Smooth muscle cell (in vitro differentiated cells): ENCODE results near the gene PTPRT. TPM values are rescaled to one million over a fixed set of nuclear protein-coding genes. Genes with fewer than 3 reads are reported as not detected.

Source experiments
- DNase-seq: peaks from one replicate; lab custom pipeline; 2025; ENCODE audit not compliant: unreplicated experiment; lab: John Stamatoyannopoulos, UW
- H2AFZ ChIP-seq: fragments of 200-600 bp; sonication (generic); 2 replicates; pipeline ENCODE4 v1.6.0; 2016; ENCODE audit warnings: antibody characterized with exemption, low read depth, mild to moderate bottlenecking
- H3F3A ChIP-seq: fragments of 200-600 bp; sonication (generic); 2 replicates; pipeline ENCODE4 v1.6.0; 2017; ENCODE audit warnings: antibody characterized with exemption, low read depth
- H3K27ac ChIP-seq: fragments of 200-600 bp; sonication (generic); 2 replicates; pipeline ENCODE4 v1.5.1; 2016; ENCODE audit warnings: low read depth, mild to moderate bottlenecking
- H3K27me3 ChIP-seq: fragments of 200-600 bp; sonication (generic); 2 replicates; pipeline ENCODE4 v1.6.1; 2016; ENCODE audit warnings: low read depth, mild to moderate bottlenecking
- H3K36me3 ChIP-seq: fragments of 200-600 bp; sonication (generic); 2 replicates; pipeline ENCODE4 v1.5.1; 2016; ENCODE audit warnings: low read depth
- H3K4me1 ChIP-seq: fragments of 200-600 bp; sonication (generic); 2 replicates; pipeline ENCODE4 v1.5.1; 2016; ENCODE audit warnings: low read depth
- H3K4me2 ChIP-seq: fragments of 200-600 bp; sonication (generic); 2 replicates; pipeline ENCODE4 v1.6.0; 2016; ENCODE audit warnings: mild to moderate bottlenecking
- H3K4me3 ChIP-seq: fragments of 200-600 bp; sonication (generic); 2 replicates; pipeline ENCODE4 v1.5.1; 2016; ENCODE audit warnings: mild to moderate bottlenecking
- H3K79me2 ChIP-seq: fragments of 200-600 bp; sonication (generic); 2 replicates; pipeline ENCODE4 v1.6.0; 2016; ENCODE audit warnings: low read depth, mild to moderate bottlenecking
- H3K9ac ChIP-seq: fragments of 200-600 bp; sonication (generic); 2 replicates; pipeline ENCODE4 v1.6.0; 2016; ENCODE audit warnings: low read depth
- H3K9me3 ChIP-seq: fragments of 200-600 bp; sonication (generic); replicated peaks from 2 replicates; pipeline ENCODE4 v1.5.1; 2016; ENCODE audit warnings: low read depth
- H4K20me1 ChIP-seq: fragments of 200-600 bp; sonication (generic); 2 replicates; pipeline ENCODE4 v1.6.0; 2016; ENCODE audit warnings: low read depth
- WGBS: methylation state at CpG from one replicate; pipeline ENCODE4 v1.1.7; 2016; ENCODE audit warnings: low lambda C conversion rate; 5-methylcytosine and 5-hydroxymethylcytosine counted together
- polyA plus RNA-seq: library from polyadenylated mRNA; unstranded; fragments of >200 nt; fragmentation: Nextera tagmentation; extraction: Ambion mirVana; gene quantifications from 2 replicates; pipeline ENCODE4 v1.2.1, GENCODE V29; 2016
- total RNA-seq: library from RNA; depleted of rRNA; stranded (reverse); fragments of >200 nt; gene quantifications from 2 replicates; pipeline ENCODE4 v1.2.3, GENCODE V29; 2014
- TF ChIP-seq, protein P1 (sequence below): fragments of 200-600 bp; sonication (generic); IDR thresholded peaks from 2 replicates; pipeline ENCODE4 v1.5.1; 2017; ENCODE audit warnings: borderline replicate concordance, mild to moderate bottlenecking, antibody characterized with exemption; ENCODE audit not compliant: insufficient read depth, poor library complexity, severe bottlenecking

Gene PTPRT
- total and polyA plus RNA-seq, 2 experiments from 2014 or later: 0.99 to 2.1 TPM

DNA sequence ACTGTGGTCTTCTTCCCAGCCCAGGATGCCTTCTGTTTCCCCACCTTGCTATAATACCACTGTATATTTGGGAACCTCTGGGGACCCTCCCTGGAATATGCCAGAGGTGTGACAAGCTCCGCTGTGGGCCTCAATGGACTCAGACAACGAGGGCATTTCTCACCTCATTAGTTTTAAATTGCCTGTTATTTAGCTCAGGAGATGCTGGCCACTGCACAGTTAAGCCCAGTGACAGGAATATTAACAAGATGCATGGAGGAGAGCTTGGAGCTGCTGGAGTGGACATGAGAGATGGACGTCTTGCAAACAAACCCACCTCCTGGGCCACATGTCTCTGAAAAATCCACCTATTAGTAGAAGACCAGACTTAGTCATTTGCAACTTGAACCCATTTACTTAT lies 1136.4 kb downstream of the PTPRT start:
- no peaks in the 10 kb centered on the region for H3K4me1 ChIP-seq
- H3K27me3 ChIP-seq: peaks cover 3% of the 10 kb centered on the region
- no peak overlapping the region for H2AFZ ChIP-seq
- H4K20me1 ChIP-seq: no peaks in the 10 kb centered on the region
- no peak overlapping the region for H3K9ac ChIP-seq
- no peaks in the 10 kb centered on the region for H3F3A ChIP-seq
- H3K4me3 ChIP-seq: no peak overlapping the region
- no peaks in the 10 kb centered on the region for H3K36me3 ChIP-seq
- H3K9me3 ChIP-seq: no peaks in the 10 kb centered on the region
- no peak overlapping the region for H3K27ac ChIP-seq
- no peak overlapping the region for H3K4me2 ChIP-seq
- no peak for DNase-seq
- TF ChIP-seq, protein P1, sequence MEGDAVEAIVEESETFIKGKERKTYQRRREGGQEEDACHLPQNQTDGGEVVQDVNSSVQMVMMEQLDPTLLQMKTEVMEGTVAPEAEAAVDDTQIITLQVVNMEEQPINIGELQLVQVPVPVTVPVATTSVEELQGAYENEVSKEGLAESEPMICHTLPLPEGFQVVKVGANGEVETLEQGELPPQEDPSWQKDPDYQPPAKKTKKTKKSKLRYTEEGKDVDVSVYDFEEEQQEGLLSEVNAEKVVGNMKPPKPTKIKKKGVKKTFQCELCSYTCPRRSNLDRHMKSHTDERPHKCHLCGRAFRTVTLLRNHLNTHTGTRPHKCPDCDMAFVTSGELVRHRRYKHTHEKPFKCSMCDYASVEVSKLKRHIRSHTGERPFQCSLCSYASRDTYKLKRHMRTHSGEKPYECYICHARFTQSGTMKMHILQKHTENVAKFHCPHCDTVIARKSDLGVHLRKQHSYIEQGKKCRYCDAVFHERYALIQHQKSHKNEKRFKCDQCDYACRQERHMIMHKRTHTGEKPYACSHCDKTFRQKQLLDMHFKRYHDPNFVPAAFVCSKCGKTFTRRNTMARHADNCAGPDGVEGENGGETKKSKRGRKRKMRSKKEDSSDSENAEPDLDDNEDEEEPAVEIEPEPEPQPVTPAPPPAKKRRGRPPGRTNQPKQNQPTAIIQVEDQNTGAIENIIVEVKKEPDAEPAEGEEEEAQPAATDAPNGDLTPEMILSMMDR: no peak
- H3K79me2 ChIP-seq: no peaks in the 10 kb centered on the region
- 81% methylated on average over 3 of the region's 3 CpGs for WGBS

DNA sequence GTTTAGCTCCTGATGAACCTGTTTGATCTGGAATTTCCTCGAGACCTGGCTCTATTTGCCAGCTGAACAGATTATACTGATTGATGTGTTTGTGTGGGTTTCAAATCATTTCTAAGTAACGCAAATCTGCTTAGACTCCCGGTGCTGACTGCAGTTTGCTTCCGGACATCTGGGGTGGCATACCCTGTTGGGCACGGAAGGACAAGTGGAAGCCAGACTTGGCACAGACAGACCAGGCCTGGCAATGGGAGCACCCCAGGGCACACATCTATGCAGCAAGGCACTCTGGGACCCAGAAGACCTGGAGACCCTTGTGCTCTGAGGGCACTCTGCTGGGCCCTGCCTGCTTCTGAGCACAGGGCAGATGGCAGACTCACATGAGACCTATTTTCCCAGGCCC lies 1137.8 kb downstream of the PTPRT start:
- no peaks in the 10 kb centered on the region for H4K20me1 ChIP-seq
- 88% methylated on average over 5 of the region's 5 CpGs for WGBS
- no peak overlapping the region for H3K4me3 ChIP-seq
- H3F3A ChIP-seq: no peaks in the 10 kb centered on the region
- DNase-seq: no peak
- H3K9ac ChIP-seq: no peak overlapping the region
- no peak overlapping the region for H3K4me2 ChIP-seq
- H3K27ac ChIP-seq: no peak overlapping the region
- no peaks in the 10 kb centered on the region for H3K79me2 ChIP-seq
- peaks cover 3% of the 10 kb centered on the region for H3K27me3 ChIP-seq
- no peaks in the 10 kb centered on the region for H3K36me3 ChIP-seq
- no peaks in the 10 kb centered on the region for H3K9me3 ChIP-seq
- no peaks in the 10 kb centered on the region for H3K4me1 ChIP-seq
- TF ChIP-seq, protein P1: no peak
- no peak overlapping the region for H2AFZ ChIP-seq

DNA sequence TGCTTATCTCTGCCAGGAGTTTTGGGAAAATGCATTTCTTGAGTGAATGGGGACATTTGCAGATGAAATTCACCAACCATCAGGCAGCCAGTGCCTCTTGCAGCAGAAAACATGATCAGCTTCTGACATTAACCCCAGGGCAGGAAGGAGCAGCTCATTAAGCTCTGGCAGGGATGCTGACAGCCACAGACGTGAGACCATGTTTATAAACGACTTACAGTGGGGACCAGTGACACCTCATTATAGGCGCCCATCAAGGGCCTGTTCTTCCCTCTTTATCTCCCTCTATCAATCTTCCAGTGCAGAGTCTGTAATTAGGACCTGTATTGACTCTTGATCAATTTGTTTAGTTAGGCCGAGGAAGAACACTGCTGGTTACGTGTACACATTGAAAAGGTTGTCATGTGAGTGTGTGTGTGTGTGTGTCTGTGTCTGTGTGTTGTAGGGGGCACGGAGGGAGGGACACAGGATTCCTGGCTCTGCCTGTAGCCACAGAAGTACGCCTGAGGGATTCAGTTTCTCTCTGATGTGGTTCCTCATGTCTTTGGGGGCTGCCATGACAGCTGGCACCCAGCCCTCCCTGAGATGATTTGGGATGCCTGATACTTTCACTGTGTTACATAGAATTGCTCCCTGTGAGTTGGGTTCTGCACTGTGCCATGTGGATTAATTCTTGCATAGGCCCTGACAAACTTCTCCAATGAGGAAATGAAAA lies 1143.2 kb downstream of the PTPRT start:
- H3K4me3 ChIP-seq: no peak overlapping the region
- H3K36me3 ChIP-seq: no peaks in the 10 kb centered on the region
- H3K4me2 ChIP-seq: no peak overlapping the region
- no peaks in the 10 kb centered on the region for H3K79me2 ChIP-seq
- no peak for DNase-seq
- H3K27ac ChIP-seq: no peak overlapping the region
- WGBS: 59% methylated on average over 7 of the region's 7 CpGs
- no peak overlapping the region for H3K9ac ChIP-seq
- H3K4me1 ChIP-seq: no peaks in the 10 kb centered on the region
- H2AFZ ChIP-seq: no peak overlapping the region
- TF ChIP-seq, protein P1: no peak
- H4K20me1 ChIP-seq: no peaks in the 10 kb centered on the region
- H3K27me3 ChIP-seq: no peaks in the 10 kb centered on the region
- no peaks in the 10 kb centered on the region for H3F3A ChIP-seq
- H3K9me3 ChIP-seq: no peaks in the 10 kb centered on the region

DNA sequence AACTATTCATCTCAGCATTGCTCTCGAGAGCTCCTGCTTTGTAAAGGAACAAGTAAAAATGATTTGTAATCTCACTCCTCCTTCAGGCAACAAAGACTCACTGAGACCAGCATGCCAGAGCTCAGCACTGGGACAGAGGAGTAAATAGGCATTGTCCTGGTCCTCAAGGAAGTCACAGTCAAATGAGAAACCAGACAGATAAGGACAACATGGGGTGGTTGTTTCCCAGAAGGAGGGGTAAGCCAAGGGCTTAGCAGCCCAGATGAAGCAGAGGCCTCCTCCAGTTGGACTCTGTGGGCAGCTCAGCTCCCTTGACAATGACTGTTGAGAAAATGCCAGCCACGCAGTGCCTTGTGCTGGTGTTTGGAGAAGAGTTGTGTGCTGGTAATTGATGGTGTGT lies 1145.8 kb downstream of the PTPRT start:
- Histone ChIP-seq H3K27me3 (no peaks in the 10 kb centered on the region), H3K27ac (no peak overlapping the region), H4K20me1 (no peaks in the 10 kb centered on the region), H3K9me3 (no peaks in the 10 kb centered on the region), H3K4me3 (no peak overlapping the region), H3F3A (no peaks in the 10 kb centered on the region), H3K79me2 (no peaks in the 10 kb centered on the region), H2AFZ (no peak overlapping the region), H3K9ac (no peak overlapping the region), H3K36me3 (no peaks in the 10 kb centered on the region), H3K4me1 (no peaks in the 10 kb centered on the region), H3K4me2 (no peak overlapping the region)
- WGBS: 69% methylated on average over 2 of the region's 2 CpGs
- TF ChIP-seq, protein P1: no peak
- DNase-seq: no peak
